Thyroid gland (tissue), 4 donors: ENCODE data around the gene XRRA1.

Experiments used
- POLR2A ChIP-seq, 2 donors: fragments of 450-650 bp; IDR thresholded peaks; one replicate each; pipeline ENCODE4 v1.6.1; 2017; ENCODE audit warnings: antibody characterized with exemption in 2 of 2, mild to moderate bottlenecking in 2 of 2, moderate library complexity in 1 of 2
- TF ChIP-seq, protein P1 (sequence below), 6 experiments: fragments of 200-600 bp in 3 of 6; fragments of 450-650 bp in 3 of 6; sonication (generic) in 3 of 6; IDR thresholded peaks; one replicate each; pipeline ENCODE4 v1.5.1; 2016 to 2019; ENCODE audit warnings: antibody characterized with exemption in 6 of 6, mild to moderate bottlenecking in 2 of 6, inconsistent platforms in 1 of 6, moderate library complexity in 1 of 6

DNA sequence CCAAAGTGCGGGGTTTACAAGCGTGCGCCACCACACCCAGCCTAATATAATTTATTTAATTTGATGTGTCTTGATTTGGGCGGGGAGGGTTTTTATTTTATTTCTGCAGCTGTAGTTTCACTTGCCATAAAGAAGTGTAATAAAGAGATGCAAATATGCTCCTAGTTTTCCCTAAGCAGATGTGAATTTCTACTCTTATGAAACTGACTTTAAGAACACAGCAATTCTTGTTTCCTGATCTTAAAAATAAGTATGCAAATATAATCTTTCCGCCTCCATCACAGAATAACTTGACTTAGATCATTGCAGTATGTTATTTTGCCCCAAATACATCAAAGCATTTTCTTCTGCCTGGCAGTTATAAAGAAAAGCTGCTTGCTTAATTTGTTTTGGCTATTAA lies 4.6 kb upstream of the XRRA1 start:
- TF ChIP-seq, protein P1, sequence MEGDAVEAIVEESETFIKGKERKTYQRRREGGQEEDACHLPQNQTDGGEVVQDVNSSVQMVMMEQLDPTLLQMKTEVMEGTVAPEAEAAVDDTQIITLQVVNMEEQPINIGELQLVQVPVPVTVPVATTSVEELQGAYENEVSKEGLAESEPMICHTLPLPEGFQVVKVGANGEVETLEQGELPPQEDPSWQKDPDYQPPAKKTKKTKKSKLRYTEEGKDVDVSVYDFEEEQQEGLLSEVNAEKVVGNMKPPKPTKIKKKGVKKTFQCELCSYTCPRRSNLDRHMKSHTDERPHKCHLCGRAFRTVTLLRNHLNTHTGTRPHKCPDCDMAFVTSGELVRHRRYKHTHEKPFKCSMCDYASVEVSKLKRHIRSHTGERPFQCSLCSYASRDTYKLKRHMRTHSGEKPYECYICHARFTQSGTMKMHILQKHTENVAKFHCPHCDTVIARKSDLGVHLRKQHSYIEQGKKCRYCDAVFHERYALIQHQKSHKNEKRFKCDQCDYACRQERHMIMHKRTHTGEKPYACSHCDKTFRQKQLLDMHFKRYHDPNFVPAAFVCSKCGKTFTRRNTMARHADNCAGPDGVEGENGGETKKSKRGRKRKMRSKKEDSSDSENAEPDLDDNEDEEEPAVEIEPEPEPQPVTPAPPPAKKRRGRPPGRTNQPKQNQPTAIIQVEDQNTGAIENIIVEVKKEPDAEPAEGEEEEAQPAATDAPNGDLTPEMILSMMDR (IDR thresholded peaks at IDR 0.05): no peak
- TF ChIP-seq POLR2A (IDR thresholded peaks at IDR 0.05): no peak
